OCI-LY7 (cell line): ENCODE data around the gene DAPK1.

ENCODE experiments used
- CTCF ChIP-seq: fragments of 200-600 bp; sonication (generic); conservative IDR thresholded peaks from 2 replicates; pipeline ENCODE4 v1.5.1; 2014; ENCODE audit warnings: mild to moderate bottlenecking, antibody characterized with exemption, low read length, moderate library complexity, mixed read lengths
- EZH2phosphoT487 ChIP-seq: fragments of 200-600 bp; sonication (generic); IDR thresholded peaks from 2 replicates; pipeline ENCODE4 v1.6.1; 2018; ENCODE audit warnings: low read depth, borderline replicate concordance, mild to moderate bottlenecking, mixed run types, antibody characterized with exemption, low read length, moderate library complexity, mixed read lengths

- TF ChIP-seq CTCF (no peak), EZH2phosphoT487 (no peak)
Measured at GRCh38 chr9:87518702-87519335, 21.2 kb downstream of the DAPK1 start.
